ENCODE results near the gene DNAH17. TPM values are rescaled to one million over a fixed set of nuclear protein-coding genes. Genes with fewer than 3 reads are reported as not detected.

DNAH17 gene
- total and polyA plus RNA-seq, 2 donors (not counting 3 experiments of a cell fraction or from before 2014, with no cell fraction given), result not detected

GRCh38 chr17:78451753-78452152 is 125.4 kb downstream of the DNAH17 start:
- intact Hi-C loops (cut with micrococcal nuclease), result no loop called here
- POLR2A ChIA-PET, result no interaction called here
- no peaks in the 10 kb centered on the region for H3K36me3 ChIP-seq (ENCODE audit: control insufficient read depth in 2 of 2, extremely low read depth in 1 of 2, insufficient read depth in 2 of 2, low read length in 2 of 2)
- no peak for FAIRE-seq
- H3K9me1 ChIP-seq (replicated peaks; ENCODE audit: control insufficient read depth, extremely low read depth, insufficient read depth, low read length), result no peaks in the 10 kb centered on the region
- H3K79me2 ChIP-seq (ENCODE audit: control insufficient read depth, insufficient read depth, low read length), result no peaks in the 10 kb centered on the region
- no peaks in the 10 kb centered on the region for H4K20me1 ChIP-seq (replicated peaks; ENCODE audit: control insufficient read depth, extremely low read depth, insufficient read depth, low read length)
- H3K4me1 ChIP-seq (ENCODE audit: control insufficient read depth, extremely low read depth, insufficient read depth, low read length), result no peaks in the 10 kb centered on the region
- CTCF ChIA-PET, result no interaction called here
- no peak overlapping the region for H3K9ac ChIP-seq (replicated peaks; ENCODE audit: extremely low read depth, insufficient read depth, low read length)
- H3K27ac ChIP-seq (ENCODE audit: insufficient read depth, low read depth, low read length), result no peak overlapping the region
- no peaks in the 10 kb centered on the region for H3K9me3 ChIP-seq (replicated peaks; ENCODE audit: control insufficient read depth, insufficient read depth, low read length)
- BruUV-seq (replicated peaks), result no TSS peak
- no peaks in the 10 kb centered on the region for H3K27me3 ChIP-seq (ENCODE audit: control insufficient read depth in 2 of 2, insufficient read depth in 2 of 2, low read length in 2 of 2)
- no peak for DNase-seq (ENCODE audit: low read depth, low spot score)
- TF ChIP-seq MAX (IDR thresholded peaks at IDR 0.05; ENCODE audit: insufficient read depth, insufficient read length) (no peak), EZH2 (IDR thresholded peaks at IDR 0.05; ENCODE audit: borderline replicate concordance, low read depth, low read length, severe bottlenecking) (no peak), POLR2AphosphoS5 (IDR thresholded peaks at IDR 0.05; ENCODE audit: insufficient read depth, low read depth, low read length) (no peak), CTCF (IDR thresholded peaks at IDR 0.05; ENCODE audit: extremely low read depth in 1 of 2, insufficient read depth in 1 of 2, low read depth in 1 of 2, low read length in 2 of 2) (no peak), MYC (IDR thresholded peaks at IDR 0.05; ENCODE audit: low read depth, low read length) (no peak), GATA2 (IDR thresholded peaks at IDR 0.05; ENCODE audit: insufficient read depth, insufficient read length, low read depth, low read length) (no peak), FOS (IDR thresholded peaks at IDR 0.05; ENCODE audit: borderline replicate concordance, insufficient read depth, low read length) (no peak), JUN (IDR thresholded peaks at IDR 0.05; ENCODE audit: borderline replicate concordance, insufficient read depth, insufficient read length, low read depth) (no peak), POLR2A (IDR thresholded peaks at IDR 0.05; ENCODE audit: low read depth, low read length) (no peak)
- H3K4me3 ChIP-seq (replicated peaks in 1 of 3; ENCODE audit: insufficient read depth in 1 of 3, low read depth in 1 of 3, low read length in 3 of 3), result no peak overlapping the region
- dilution Hi-C loops (cut with MboI; ENCODE audit: extremely low pct_ligation_motif_present, low sequenced_read_pairs), result no loop called here
- no peak overlapping the region for H2AFZ ChIP-seq (ENCODE audit: low read depth, low read length)
- no peak overlapping the region for H3K4me2 ChIP-seq (ENCODE audit: insufficient read depth, low read length)

Data from endothelial cell of umbilical vein (primary cell).